GM19372 (cell line): ENCODE data around the gene PPDPF.
"Not testable (repeated sequence)": the region's sequence is repeated elsewhere in the genome, so short reads cannot be mapped to it uniquely, and the experiment has no call there.

Experiments
- ATAC-seq: cut with Tn5 transposase; IDR thresholded peaks from one replicate; pipeline ENCODE4 v1.9.1; 2021; ENCODE audit warnings: mild to moderate bottlenecking, low read depth, moderate library complexity; ENCODE audit not compliant: unreplicated experiment

Gene PPDPF

GRCh38 chr20:63499338-63499969, 21.1 kb upstream of the PPDPF start:
- no peak for ATAC-seq

GRCh38 chr20:63500151-63500901, 20.2 kb upstream of the PPDPF start:
- no peak for ATAC-seq

- ATAC-seq: no peak
Measured at GRCh38 chr20:63500902-63501817, 19.4 kb upstream of the PPDPF start.

GRCh38 chr20:63501818-63502670, 18.5 kb upstream of the PPDPF start:
- ATAC-seq: no peak

- no peak for ATAC-seq
Measured at GRCh38 chr20:63502671-63503172, 17.8 kb upstream of the PPDPF start.

- ATAC-seq: no peak
Measured at GRCh38 chr20:63503524-63503923, 17.0 kb upstream of the PPDPF start.

- ATAC-seq: no peak
Measured at GRCh38 chr20:63504642-63505041, 15.9 kb upstream of the PPDPF start.

- ATAC-seq: no peak
Measured at GRCh38 chr20:63505281-63505680, 15.3 kb upstream of the PPDPF start.

GRCh38 chr20:63505723-63506122, 14.8 kb upstream of the PPDPF start:
- no peak for ATAC-seq

- ATAC-seq: no peak
Measured at GRCh38 chr20:63507083-63507743, 13.4 kb upstream of the PPDPF start.

GRCh38 chr20:63508072-63508768, 12.3 kb upstream of the PPDPF start:
- no peak for ATAC-seq

GRCh38 chr20:63509088-63509564, 11.4 kb upstream of the PPDPF start:
- no peak for ATAC-seq

- ATAC-seq: no peak
Measured at GRCh38 chr20:63513207-63513606, 7.4 kb upstream of the PPDPF start.

- not testable (repeated sequence) for ATAC-seq
Measured at GRCh38 chr20:63514520-63514919, 6.0 kb upstream of the PPDPF start.

GRCh38 chr20:63517376-63518309, 2.9 kb upstream of the PPDPF start:
- no peak for ATAC-seq

GRCh38 chr20:63518351-63518861, 2.2 kb upstream of the PPDPF start:
- no peak for ATAC-seq

- no peak for ATAC-seq
Measured at GRCh38 chr20:63518946-63519667, 1.5 kb upstream of the PPDPF start.
